ENCODE data around the gene SLC49A4.

DNA sequence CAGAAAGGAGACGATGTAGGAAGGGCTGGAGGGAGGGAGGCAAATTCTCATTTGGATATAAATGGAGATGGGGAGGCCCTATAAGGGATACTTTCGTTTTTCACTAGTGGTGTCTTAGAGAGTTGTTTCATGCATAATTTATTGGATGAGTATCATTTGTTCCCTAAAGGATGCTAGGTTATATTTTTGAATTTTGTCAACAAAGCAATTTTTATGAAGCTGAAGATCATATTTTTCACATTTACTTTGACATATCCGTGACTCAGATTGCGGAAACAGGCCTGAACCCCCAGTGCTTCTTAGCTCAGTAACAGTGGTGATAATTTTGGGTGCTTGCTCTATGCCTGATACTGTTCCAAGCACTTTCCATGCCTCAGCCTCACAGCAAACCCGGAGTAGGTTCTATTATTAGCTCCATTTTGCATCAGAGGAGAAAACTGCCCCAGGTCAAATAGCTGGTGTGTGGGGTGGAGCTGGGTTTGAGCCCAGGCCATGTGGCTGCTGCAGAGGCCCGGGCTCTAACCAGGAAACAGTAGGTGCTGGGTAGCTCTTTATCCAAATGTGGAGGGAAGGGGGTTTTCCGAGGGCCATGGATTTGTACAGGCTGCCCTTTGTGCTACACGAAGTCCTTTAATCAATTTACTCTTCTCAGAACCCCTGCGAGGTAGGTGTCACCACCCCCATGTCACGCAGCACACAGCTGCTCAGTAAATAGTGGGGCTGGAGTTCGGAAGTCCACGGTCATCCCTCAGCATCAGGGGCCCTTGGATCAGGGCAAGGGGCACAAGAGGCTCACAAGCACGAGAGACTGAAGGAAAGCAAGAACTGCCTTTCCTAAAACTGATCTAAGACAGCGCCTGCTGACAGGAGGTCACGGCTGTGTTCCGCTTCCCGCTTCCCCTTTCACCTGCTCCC is 99.1 kb downstream of the SLC49A4 start:
- TF ChIP-seq POLR2A (IDR thresholded peaks at IDR 0.05), result no peak
- TF ChIP-seq, protein P1, sequence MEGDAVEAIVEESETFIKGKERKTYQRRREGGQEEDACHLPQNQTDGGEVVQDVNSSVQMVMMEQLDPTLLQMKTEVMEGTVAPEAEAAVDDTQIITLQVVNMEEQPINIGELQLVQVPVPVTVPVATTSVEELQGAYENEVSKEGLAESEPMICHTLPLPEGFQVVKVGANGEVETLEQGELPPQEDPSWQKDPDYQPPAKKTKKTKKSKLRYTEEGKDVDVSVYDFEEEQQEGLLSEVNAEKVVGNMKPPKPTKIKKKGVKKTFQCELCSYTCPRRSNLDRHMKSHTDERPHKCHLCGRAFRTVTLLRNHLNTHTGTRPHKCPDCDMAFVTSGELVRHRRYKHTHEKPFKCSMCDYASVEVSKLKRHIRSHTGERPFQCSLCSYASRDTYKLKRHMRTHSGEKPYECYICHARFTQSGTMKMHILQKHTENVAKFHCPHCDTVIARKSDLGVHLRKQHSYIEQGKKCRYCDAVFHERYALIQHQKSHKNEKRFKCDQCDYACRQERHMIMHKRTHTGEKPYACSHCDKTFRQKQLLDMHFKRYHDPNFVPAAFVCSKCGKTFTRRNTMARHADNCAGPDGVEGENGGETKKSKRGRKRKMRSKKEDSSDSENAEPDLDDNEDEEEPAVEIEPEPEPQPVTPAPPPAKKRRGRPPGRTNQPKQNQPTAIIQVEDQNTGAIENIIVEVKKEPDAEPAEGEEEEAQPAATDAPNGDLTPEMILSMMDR (IDR thresholded peaks at IDR 0.05), result no peak

Measured in adrenal gland (tissue), 5 donors.